ENCODE measurements around the gene DGKD.

Gene DGKD

DNA sequence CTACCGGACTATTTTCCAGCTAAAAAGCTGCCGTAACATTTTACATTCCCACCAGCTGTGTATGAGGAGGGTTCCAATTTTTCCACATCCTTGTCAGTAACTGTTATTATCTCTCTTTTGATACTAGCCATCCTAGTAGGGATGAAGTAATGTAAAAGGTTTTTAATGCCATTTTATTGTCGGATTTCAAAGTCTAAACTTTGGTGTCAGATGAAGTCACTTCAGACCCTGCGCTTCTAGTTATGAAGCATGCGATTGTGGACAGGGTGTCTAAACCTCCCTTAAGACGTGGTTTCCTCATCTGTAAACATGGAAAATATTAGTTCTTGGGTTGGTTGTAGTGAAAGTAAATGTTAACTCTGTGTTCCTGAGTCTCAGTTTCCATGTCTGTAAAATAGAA, 4.7 kb downstream of the DGKD start:
- H3K4me3 ChIP-seq, result no peak overlapping the region
- peaks cover 0 to 29% (median 16%) of the 10 kb centered on the region in 4 donors for H3K4me1 ChIP-seq
- H3K9me3 ChIP-seq, result peaks cover 0 to 5% (median 0%) of the 10 kb centered on the region in 3 donors
- no peaks in the 10 kb centered on the region for H3K27me3 ChIP-seq
- no peak overlapping the region for H3K27ac ChIP-seq
- intact Hi-C loops (cut with DNase I; ENCODE audit: low total_unique reads), result no loop called here
- DNase-seq, result no peak
- peaks cover 0 to 5% (median 0%) of the 10 kb centered on the region in 3 donors for H3K36me3 ChIP-seq
- TF ChIP-seq, protein P1, sequence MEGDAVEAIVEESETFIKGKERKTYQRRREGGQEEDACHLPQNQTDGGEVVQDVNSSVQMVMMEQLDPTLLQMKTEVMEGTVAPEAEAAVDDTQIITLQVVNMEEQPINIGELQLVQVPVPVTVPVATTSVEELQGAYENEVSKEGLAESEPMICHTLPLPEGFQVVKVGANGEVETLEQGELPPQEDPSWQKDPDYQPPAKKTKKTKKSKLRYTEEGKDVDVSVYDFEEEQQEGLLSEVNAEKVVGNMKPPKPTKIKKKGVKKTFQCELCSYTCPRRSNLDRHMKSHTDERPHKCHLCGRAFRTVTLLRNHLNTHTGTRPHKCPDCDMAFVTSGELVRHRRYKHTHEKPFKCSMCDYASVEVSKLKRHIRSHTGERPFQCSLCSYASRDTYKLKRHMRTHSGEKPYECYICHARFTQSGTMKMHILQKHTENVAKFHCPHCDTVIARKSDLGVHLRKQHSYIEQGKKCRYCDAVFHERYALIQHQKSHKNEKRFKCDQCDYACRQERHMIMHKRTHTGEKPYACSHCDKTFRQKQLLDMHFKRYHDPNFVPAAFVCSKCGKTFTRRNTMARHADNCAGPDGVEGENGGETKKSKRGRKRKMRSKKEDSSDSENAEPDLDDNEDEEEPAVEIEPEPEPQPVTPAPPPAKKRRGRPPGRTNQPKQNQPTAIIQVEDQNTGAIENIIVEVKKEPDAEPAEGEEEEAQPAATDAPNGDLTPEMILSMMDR (IDR thresholded peaks at IDR 0.05), result no peak

DNA sequence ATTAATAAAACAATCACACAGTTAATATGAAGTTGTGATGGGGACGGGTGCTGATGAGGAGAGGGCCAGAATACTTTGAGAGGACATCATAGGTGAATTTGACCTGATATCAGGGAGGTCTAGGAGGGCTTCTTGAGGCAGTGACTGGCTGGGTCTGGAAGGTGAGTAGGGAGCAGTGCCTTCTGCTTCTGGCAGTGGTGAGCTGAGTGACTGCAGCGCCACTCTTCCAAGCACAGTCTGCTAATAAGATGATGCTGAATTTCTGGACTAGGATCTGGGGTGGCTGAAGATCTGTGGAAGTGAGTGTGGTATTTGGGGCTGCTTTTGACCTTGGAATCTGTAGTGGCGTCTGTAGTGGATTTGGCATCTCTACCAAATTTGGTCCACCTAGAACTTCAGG, 5.5 kb downstream of the DGKD start:
- no peak overlapping the region for H3K27ac ChIP-seq
- TF ChIP-seq, protein P1 (IDR thresholded peaks at IDR 0.05), result no peak
- intact Hi-C loops (cut with DNase I; ENCODE audit: low total_unique reads), result no loop called here

DNA sequence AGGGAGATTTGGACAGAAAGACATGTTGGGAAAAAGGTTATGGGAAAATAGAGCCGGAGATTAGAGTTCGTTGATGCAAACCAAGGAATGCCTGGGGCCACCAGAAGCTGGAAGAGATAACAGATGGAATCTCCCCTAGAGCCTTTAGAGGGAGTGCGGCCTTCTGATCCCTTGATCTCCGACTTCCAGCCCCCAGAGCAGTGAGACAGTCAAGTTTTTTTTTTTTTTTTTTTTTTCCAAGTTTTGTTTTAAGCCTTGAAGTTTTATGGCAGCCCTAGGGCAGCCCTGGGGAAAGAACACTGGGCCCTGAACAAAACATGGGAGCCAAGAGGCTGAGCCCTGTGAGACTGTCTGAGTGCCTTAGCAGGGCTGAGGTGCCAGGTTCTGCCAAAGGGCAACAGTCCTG, 6.5 kb downstream of the DGKD start:
- DNase-seq, result no peak
- TF ChIP-seq, protein P1 (IDR thresholded peaks at IDR 0.05), result no peak
- intact Hi-C loops (cut with DNase I; ENCODE audit: low total_unique reads), result no loop called here
- Histone ChIP-seq H3K27me3 (no peaks in the 10 kb centered on the region), H3K4me1 (peaks cover 0 to 20% (median 7%) of the 10 kb centered on the region in 4 donors), H3K9me3 (peaks cover 0 to 5% (median 0%) of the 10 kb centered on the region in 3 donors), H3K27ac (no peak overlapping the region), H3K36me3 (peaks cover 0 to 5% (median 0%) of the 10 kb centered on the region in 3 donors), H3K4me3 (no peak overlapping the region)

More for the DNA sequence above, 5.5 kb downstream of the DGKD start:
- Histone ChIP-seq H3K27me3 (no peaks in the 10 kb centered on the region), H3K9me3 (peaks cover 0 to 5% (median 0%) of the 10 kb centered on the region in 3 donors), H3K4me1 (peaks cover 0 to 28% (median 15%) of the 10 kb centered on the region in 4 donors), H3K36me3 (peaks cover 0 to 5% (median 0%) of the 10 kb centered on the region in 3 donors), H3K4me3 (no peak overlapping the region)
- DNase-seq, result no peak

DNA sequence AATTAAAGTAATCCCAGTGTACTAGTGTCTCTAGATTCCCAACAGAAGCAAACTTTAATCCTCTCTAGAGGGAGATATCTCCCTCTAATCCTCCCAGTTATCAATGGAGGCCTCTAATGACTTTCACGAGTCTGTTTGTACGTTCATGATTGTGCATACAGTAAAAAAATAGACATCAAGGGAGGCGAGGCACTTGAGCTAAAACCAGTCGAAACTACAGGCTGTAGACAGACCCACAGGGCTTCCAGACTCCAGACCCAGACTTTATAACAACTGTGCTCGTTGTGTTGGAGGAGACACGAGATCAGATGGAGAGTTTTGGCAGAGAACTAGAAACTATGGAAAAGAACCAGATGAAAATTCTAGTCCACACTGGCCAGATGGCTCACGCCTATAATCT, 7.0 kb downstream of the DGKD start:
- DNase-seq, result no peak

DNA sequence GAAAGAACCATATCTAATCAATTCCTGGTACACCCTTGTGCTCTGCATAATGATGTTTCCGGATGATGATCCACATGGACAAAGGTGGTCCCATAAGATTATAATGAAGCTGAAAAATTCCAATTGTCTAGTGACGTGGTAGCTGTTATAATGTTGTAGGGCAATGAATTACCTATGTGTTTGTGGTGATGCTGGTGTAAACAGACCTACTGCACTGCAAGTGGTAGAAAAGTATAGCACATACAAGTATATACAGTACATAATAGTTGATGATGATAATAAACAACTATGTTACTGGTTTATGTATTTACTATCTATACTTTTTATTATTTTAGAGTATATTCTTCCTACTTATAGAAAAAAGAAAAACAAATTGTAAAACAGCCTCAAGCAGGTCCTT, 8.4 kb downstream of the DGKD start:
- Histone ChIP-seq H3K4me3 (no peak overlapping the region), H3K4me1 (peaks cover 0 to 2% (median 0%) of the 10 kb centered on the region in 4 donors), H3K27me3 (no peaks in the 10 kb centered on the region), H3K27ac (no peak overlapping the region), H3K36me3 (peaks cover 0 to 5% (median 0%) of the 10 kb centered on the region in 3 donors), H3K9me3 (peaks cover 0 to 5% (median 0%) of the 10 kb centered on the region in 3 donors)
- no peak for DNase-seq
- TF ChIP-seq, protein P1 (IDR thresholded peaks at IDR 0.05), result no peak
- intact Hi-C loops (cut with DNase I; ENCODE audit: low total_unique reads), result no loop called here

More for the DNA sequence above, 7.0 kb downstream of the DGKD start:
- TF ChIP-seq, protein P1 (IDR thresholded peaks at IDR 0.05), result no peak
- Histone ChIP-seq H3K27ac (no peak overlapping the region), H3K4me3 (no peak overlapping the region), H3K36me3 (peaks cover 0 to 5% (median 0%) of the 10 kb centered on the region in 3 donors), H3K27me3 (no peaks in the 10 kb centered on the region), H3K9me3 (peaks cover 0 to 5% (median 0%) of the 10 kb centered on the region in 3 donors), H3K4me1 (peaks cover 0 to 15% (median 4%) of the 10 kb centered on the region in 4 donors)
- intact Hi-C loops (cut with DNase I; ENCODE audit: low total_unique reads), result no loop called here
